Stimulated activated CD4-positive, alpha-beta T cell treated with anti-CD3 and anti-CD28 coated beads, TNF-alpha, amount 100 ng/mL, for 1 hour (primary cell): ENCODE data around the gene KANSL1.

ENCODE experiments used
- DNase-seq, 3 donors: peaks; one replicate each; pipeline ENCODE4 v3.0.0-alpha.2; 2020; ENCODE audit warnings: low read depth in 3 of 3, low spot score in 1 of 3

Gene KANSL1

DNA sequence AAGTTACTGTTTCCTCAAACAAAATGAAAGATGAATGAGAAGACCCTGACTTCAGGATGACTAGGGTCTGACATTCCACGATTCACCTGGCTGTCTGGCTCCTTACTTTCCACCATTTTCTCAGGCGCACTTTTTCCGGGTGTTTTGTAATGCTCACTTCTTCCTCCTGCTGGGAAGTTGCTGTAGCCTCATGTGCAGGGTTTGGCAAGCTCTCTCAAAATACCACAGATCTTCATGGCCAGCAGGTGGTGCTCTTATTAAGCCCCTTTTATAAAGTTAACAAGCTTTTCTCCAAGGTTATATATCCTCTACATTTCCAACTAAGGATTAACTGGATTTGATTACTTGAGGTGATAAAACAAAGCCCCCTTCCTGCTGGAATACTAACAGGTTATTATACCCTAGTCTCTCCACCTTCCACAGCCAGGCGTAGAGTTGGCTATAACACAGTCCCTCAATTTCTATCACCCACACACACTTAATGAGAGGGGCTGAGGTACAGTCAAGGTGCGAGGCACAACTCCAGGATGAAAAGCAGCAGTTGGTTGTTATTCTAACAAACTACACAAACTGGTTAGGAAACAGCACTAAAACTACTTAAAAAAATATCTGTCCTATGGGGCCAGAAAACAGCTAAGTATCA lies 148.8 kb downstream of the KANSL1 start:
- peak in 2 of 3 donors; percentile 9 to 11 for DNase-seq

DNA sequence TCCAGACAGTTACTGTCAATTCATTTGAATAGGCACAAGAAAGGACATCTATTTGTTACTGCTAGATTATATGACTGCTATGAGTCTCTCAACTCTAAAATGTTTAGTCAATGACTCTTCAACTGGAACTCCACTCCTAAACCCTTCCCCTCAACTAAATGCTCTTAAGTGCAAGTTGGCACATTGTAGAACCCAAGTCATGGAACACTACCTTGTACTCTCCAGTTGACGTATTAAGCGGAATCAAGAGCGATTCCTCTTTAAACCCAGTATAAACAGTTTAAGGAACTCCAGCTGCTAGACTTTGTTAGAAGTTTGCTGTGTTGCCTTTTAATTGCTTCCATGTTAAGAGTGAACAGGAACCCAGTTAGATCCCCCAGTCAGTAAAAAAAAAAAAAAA lies 149.6 kb downstream of the KANSL1 start:
- DNase-seq, result no peak

DNA sequence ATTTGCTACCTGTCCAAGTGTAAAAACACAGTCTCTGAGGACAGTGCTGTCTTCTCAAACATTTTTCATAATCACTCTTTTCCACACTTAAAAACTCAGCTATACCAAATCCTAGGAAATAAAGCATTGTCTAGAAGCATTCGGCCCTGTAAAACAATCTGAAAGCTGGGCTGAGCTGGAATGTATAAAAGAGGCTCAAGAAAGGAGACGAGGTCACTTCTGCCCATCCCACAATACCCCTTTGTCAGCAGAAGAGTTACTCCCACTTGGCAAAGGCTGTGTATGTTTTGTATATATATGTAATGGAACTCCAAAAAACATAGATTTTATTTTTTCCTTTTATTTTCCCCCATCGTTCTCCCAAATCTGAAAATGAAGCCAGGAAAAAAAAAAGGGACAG lies 150.3 kb downstream of the KANSL1 start:
- DNase-seq, result no peak

DNA sequence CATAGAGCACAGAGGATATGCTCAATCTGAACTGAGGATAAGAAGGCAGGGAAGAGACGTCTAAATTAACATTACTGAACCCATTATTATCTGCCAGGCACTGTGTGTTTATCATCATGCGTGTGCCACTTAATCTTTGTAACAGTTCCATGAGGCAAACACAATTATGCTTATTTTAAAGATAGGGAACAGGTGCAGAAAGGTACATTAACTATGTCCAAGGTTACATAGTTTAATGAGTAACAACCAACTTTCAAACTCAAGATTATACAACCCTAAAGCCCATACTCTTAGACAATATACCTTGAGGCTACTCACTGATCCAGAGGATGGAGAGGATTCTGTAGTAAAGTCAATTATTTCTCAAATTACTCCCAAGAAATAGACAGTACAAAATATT lies 151.0 kb downstream of the KANSL1 start:
- DNase-seq, result no peak

DNA sequence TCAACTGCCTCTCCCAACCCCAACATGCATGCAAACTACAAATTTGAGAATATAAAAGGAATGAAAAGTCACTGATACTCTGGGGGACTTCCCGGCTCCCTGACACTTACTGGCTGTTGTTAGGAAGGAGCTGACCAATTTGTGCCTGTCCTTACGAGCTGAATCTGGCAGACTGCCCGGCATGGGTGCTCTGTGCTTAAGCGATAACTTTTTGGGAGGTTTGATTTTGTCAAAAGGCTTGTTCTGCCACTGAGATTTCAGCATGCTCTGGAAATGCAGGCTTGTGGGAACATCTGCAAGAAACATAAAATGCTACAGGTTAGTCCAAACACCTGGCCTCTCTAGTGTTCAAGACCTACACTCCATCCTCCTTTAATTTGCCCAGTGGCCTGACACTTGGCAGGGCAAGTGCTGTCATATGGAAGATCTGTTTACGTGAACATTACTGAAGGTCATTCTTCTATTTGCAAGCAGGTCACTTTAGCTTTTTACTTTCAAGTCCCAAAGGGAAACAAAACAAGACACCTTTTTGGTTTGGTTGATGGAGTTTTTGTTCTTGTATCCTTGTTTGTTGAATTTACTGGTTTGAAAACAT lies 153.5 kb downstream of the KANSL1 start:
- DNase-seq, result no peak

DNA sequence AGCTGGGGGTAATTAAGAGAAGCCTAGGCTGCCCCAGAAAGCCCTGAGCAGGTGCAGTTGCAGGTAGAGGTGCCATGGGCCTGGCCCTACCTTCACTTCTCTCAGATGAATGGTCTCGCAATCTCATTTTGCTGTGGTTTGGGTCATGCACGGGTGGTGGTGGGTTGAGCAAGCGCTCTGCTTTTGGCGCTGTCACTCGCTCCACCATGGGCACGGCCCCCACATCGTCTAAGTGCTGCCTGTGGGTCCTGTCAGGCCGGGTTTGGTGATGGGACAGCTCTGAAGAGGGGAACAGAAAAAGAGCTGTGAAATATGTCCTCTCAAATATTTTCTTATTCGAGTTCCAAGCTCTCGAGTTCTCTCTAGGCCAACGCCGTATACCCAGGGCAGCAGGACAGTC lies 154.3 kb downstream of the KANSL1 start:
- no peak for DNase-seq

DNA sequence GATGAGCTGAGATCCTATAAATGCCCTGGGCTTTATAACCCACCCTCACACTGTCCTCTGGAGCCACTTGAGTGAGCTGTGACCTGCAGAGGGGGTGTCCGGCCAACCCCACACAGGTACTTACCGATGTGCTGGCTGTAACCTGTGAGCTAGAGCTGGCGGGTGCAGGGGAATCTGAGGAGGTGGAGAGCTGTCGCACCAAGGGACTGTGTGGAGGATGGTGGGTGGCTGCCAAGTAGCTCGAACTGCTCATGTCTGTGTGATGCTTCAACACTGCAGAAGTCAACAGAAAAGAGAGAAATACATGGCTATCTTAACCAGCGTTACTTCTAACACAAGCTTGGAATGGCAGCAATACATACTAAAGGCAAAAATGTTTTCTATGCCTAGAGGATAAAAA lies 154.8 kb downstream of the KANSL1 start:
- no peak for DNase-seq

DNA sequence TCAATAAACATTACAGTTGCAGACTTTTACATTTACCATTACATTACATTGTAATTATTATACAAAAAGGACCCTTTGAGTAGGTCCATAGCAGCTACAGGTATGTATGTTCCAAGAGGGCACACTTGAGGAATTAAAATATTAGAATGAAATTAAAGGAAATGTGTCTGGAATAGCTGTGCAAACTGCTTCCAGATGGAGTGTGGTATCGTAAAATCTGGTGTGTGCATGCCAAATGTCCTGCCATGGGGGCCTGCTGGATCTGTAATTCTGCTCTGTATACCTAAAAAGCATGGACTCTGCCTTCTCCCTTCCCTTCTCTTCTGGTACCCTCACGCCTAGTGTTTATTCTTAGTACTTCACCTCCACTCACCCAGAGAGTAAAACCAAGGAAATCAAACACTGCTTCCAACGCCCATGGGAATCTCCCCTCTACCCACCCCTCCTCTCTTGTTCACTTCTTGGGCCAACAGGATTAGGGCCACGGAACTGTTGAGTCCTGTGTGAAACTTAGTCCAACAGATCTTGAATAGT lies 155.4 kb downstream of the KANSL1 start:
- no peak for DNase-seq

DNA sequence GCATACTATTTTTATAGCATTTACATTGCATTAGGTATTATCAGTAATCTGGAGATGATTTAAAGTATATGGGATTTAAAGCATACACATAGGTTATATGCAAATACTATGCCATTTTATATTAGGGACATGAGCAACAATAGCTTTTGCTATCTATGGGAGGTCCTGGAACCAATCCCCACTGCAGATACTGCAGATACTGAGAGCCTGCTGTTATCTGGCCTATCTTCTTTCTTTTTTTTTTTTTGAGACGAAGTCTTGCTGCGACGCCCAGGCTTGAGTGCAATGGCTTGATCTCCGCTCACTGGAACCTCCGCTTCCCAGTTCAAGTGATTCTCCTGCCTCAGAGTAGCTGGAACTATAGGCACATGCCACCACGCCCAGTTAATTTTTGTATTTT lies 156.7 kb downstream of the KANSL1 start:
- DNase-seq, result no peak

DNA sequence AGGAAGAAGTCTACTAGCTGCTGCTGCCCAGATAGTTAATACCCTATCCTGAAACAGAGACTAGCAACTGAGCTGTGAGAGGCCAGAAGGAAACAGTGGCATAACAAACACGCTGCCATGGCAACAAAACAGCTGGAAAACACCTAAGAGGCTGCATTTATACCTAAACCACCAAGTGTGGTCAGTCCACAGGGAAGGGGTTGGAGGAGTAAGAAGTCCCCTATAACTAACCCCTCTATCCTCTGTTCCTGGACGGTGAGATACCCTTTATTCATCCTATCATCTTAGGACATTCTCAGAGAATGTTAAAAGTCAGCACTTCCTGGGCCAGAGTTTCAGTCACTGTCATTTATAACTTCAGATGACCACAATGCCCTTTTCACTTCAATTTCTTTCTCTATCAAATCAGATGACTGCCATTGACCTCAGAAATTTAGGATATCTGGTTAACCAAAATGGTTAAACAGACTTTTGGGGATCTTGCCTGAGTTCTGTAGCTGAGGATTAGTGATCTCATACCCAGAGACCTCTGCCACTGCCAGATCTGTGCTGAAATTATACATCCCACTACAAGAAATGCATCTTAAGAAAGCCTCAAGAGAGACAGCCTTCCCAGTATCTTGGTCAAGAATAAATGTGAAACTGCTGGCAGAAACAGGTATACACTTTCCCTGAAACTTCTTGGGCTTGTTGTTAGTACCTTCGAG lies 158.0 kb downstream of the KANSL1 start:
- DNase-seq, result no peak

DNA sequence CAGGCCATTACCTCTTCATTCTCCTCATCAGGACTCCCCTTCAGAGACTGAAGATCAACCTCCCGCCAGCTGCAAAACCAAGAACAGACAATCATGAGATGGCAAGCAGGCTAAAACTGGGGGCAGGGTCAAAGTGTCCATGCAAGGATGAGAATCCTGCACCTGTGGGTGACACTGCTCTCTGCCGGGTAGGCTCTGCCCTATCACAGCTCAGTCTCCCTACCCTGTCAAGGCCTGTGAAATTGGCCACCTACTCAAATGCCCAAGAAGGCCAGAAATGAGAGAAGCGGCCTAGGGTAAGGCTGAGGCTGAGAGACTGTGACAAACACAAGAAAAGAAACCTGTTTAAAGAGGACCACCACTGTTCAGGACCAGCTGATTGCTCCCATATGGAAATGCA lies 159.8 kb downstream of the KANSL1 start:
- DNase-seq, result no peak

DNA sequence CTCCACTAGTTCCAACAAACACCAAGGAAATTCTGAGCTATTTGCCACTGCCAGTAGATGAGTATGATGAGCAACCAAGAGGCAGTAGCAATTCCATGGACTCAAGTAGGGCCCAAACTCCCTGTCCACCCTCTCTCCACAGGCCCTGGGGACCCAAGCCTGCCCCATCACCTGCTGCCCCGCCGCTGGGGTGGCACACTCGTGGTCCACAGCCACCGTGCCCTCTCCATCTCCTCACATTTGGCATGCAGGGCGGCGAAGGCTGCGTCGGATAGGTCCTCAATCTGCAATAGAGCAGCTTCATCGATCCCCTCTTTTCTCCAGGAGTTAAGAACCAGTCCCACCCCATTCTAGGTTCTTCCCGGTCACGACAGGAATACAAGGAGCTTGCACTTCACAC lies 160.3 kb downstream of the KANSL1 start:
- no peak for DNase-seq

DNA sequence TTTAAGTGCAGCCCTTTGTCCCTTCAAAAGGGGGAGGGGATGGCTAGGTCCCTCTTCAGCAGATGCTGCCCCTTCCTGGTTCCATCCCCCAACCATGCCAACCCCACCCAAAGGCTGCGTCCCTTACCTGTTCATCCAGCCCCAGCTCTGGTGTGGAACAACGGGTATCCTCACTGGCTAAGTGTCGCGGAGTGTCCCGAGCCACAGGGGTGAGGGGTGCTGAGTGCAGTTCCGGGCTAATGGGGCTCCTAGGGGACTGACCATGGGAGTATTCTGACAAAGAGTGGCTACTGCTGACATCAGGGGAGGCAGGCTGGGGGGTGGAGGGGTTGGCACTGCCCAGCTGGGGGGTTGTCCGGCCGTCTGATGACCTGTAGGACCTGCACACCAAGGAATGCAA lies 161.3 kb downstream of the KANSL1 start:
- no peak for DNase-seq

DNA sequence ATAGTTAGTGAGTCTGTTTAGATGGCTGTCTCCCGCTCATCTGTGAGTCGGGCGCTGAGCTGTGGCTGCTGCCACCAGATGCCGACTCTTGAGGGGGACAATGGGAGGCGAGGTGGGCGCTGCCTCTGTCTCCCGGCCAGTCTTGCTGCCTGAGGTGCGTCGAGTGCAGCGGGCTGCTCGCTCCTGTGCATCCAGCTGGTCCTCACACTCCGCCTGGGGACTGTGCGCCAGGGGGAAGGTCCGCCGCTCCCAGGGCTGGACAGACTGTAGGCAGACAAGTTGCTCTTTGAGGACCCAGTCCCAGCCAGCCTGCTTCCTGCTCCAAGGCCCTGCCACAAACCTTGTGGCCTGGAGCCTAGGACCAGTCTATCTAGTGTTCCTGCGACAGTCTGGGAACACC lies 161.8 kb downstream of the KANSL1 start:
- no peak for DNase-seq

DNA sequence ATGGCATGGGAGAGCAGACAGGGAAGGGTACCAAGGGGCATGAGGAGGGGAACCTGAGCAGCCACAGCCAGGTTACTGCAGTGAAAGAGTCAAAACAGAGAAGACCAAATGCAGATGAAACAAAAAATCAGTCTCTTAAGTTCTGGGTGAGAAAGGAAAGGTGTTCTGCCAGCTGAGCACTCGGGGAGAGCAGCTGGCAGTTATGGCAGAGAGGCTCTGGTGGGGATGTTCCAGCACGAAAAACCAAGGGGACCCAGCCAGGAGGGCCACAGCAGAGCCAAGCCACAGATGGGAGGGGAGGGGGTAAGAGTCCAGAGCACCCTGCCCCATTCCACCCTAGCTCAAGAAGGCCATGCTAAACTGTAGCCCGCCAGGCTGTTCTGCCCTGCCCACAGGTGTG lies 162.5 kb downstream of the KANSL1 start:
- no peak for DNase-seq

DNA sequence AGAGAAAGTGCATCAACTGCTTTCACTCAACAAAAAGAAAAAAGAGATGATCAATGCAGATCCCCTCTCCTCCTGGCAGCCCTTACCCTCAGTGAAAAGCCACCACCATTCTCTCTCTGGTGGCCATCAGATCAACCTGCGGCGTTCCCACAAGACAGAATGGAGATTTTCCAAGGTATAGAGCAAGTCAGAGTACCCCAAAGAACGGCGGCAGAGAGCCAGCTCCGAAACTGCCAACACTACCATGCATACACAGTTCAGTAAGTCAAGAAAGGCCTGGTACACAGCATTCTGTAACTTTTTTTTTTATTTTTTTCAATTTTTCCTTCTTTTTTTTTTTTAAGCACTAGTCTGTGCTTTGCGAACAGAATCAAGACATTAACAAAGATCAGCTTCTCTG lies 163.6 kb downstream of the KANSL1 start:
- no peak for DNase-seq

DNA sequence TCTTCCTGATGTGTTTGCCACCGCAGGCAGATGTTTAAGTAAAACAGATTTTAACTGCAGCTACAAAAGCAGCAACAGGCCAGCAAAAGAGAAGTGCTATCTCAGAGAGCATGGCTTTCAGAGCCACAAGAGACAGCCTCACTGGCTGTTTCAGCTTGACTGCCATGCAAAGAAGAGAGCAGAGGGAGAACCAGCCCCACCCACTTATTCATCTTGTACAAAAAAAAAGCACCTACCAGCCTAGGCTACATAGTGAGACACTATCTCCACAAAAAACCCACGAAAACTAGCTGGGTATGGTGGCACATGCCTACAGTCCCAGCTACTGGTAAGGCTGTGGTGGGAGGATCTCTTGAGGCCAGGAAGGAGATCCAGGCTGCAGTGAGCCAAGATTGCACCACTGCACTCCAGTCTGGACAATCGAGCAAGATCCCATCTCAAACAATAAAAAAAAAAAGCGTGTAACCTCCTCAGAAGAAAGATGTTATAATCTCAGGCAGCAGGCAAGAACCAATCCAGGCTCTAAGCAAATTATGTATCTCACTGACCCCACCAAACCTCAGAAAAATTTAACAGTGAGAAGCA lies 164.2 kb downstream of the KANSL1 start:
- no peak for DNase-seq

DNA sequence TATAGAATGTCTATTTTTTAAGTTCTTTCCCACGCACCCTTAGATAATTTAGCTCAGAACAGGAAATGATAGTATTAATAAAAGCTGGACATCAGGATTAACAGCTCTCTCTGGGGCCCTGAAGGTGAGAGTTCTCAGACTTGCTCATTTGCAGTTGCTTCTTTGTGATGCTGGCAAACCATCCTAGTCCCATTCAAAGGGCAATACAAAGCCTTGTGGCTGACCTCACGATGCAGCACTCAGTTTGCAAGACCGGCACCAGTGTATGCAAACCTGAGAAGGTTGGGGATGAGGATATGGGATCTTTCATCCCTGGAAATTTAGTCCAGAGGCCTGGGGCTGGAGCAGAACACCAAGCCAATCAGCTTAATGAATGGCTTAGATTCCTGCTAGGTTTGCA lies 164.9 kb downstream of the KANSL1 start:
- DNase-seq, result no peak

DNA sequence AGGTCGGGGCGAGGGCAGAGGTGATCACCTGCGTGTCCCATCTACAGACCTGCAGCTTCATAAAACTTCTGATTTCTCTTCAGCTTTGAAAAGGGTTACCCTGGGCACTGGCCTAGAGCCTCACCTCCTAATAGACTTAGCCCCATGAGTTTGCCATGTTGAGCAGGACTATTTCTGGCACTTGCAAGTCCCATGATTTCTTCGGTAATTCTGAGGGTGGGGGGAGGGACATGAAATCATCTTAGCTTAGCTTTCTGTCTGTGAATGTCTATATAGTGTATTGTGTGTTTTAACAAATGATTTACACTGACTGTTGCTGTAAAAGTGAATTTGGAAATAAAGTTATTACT lies 165.3 kb downstream of the KANSL1 start:
- DNase-seq, result no peak

DNA sequence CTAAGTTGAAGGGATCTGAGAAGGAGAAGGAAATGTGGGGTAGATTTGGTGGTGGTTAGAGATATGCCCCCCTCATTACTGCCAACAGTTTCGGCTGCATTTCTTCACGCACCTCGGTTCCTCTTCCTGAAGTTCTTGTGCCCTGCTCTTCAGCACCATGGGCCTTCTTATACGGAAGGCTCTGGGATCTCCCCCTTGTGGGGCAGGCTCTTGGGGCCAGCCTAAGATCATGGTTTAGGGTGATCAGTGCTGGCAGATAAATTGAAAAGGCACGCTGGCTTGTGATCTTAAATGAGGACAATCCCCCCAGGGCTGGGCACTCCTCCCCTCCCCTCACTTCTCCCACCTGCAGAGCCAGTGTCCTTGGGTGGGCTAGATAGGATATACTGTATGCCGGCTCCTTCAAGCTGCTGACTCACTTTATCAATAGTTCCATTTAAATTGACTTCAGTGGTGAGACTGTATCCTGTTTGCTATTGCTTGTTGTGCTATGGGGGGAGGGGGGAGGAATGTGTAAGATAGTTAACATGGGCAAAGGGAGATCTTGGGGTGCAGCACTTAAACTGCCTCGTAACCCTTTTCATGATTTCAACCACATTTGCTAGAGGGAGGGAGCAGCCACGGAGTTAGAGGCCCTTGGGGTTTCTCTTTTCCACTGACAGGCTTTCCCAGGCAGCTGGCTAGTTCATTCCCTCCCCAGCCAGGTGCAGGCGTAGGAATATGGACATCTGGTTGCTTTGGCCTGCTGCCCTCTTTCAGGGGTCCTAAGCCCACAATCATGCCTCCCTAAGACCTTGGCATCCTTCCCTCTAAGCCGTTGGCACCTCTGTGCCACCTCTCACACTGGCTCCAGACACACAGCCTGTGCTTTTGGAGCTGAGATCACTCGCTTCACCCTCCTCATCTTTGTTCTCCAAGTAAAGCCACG lies 165.9 kb downstream of the KANSL1 start:
- DNase-seq, result no peak
